Measurements from ENCODE around the gene DCHS1. TPM values are rescaled to one million over a fixed set of nuclear protein-coding genes. Genes with fewer than 3 reads are reported as not detected.

DCHS1 gene
- total RNA-seq, 1 donor from 2014 or later = 156 TPM

- H3K27me3 Mint-ChIP-seq (ENCODE audit: unreplicated experiment) = peaks cover 15% of the 10 kb centered on the region
- peak overlapping the region; percentile 79 for H3K4me3 Mint-ChIP-seq (ENCODE audit: unreplicated experiment)
- H3K9me3 Mint-ChIP-seq (ENCODE audit: unreplicated experiment) = no peaks in the 10 kb centered on the region
- DNase-seq (ENCODE audit: low spot score) = no peak
- TF ChIP-seq CTCF (IDR thresholded peaks at IDR 0.05; ENCODE audit: unreplicated experiment) = no peak
- H3K4me1 Mint-ChIP-seq (ENCODE audit: unreplicated experiment) = peaks cover 5% of the 10 kb centered on the region
- H3K27ac Mint-ChIP-seq (ENCODE audit: unreplicated experiment) = no peak overlapping the region
- peaks cover 54% of the 10 kb centered on the region for H3K36me3 Mint-ChIP-seq (ENCODE audit: low read depth, unreplicated experiment)
Observed at GRCh38 chr11:6631361-6631890, 24.2 kb downstream of the DCHS1 start.

GRCh38 chr11:6630632-6631291 is 24.8 kb downstream of the DCHS1 start:
- H3K27ac Mint-ChIP-seq (ENCODE audit: unreplicated experiment) = no peak overlapping the region
- no peak for DNase-seq (ENCODE audit: low spot score)
- TF ChIP-seq CTCF (IDR thresholded peaks at IDR 0.05; ENCODE audit: unreplicated experiment) = no peak
- peaks cover 7% of the 10 kb centered on the region for H3K4me1 Mint-ChIP-seq (ENCODE audit: unreplicated experiment)
- peak overlapping the region; percentile 47 for H3K4me3 Mint-ChIP-seq (ENCODE audit: unreplicated experiment)
- H3K36me3 Mint-ChIP-seq (ENCODE audit: low read depth, unreplicated experiment) = peaks cover 56% of the 10 kb centered on the region
- no peaks in the 10 kb centered on the region for H3K9me3 Mint-ChIP-seq (ENCODE audit: unreplicated experiment)
- H3K27me3 Mint-ChIP-seq (ENCODE audit: unreplicated experiment) = peaks cover 15% of the 10 kb centered on the region

GRCh38 chr11:6629892-6630631 is 25.5 kb downstream of the DCHS1 start:
- Mint-ChIP-seq H3K4me1 (ENCODE audit: unreplicated experiment) (peaks cover 7% of the 10 kb centered on the region), H3K36me3 (ENCODE audit: low read depth, unreplicated experiment) (peaks cover 56% of the 10 kb centered on the region), H3K4me3 (ENCODE audit: unreplicated experiment) (no peak overlapping the region), H3K9me3 (ENCODE audit: unreplicated experiment) (no peaks in the 10 kb centered on the region), H3K27me3 (ENCODE audit: unreplicated experiment) (peaks cover 16% of the 10 kb centered on the region), H3K27ac (ENCODE audit: unreplicated experiment) (no peak overlapping the region)
- TF ChIP-seq CTCF (IDR thresholded peaks at IDR 0.05; ENCODE audit: unreplicated experiment) = no peak
- DNase-seq (ENCODE audit: low spot score) = no peak

- Mint-ChIP-seq H3K4me3 (ENCODE audit: unreplicated experiment) (no peak overlapping the region), H3K9me3 (ENCODE audit: unreplicated experiment) (no peaks in the 10 kb centered on the region), H3K36me3 (ENCODE audit: low read depth, unreplicated experiment) (peaks cover 57% of the 10 kb centered on the region), H3K27ac (ENCODE audit: unreplicated experiment) (no peak overlapping the region), H3K4me1 (ENCODE audit: unreplicated experiment) (peaks cover 7% of the 10 kb centered on the region), H3K27me3 (ENCODE audit: unreplicated experiment) (peaks cover 16% of the 10 kb centered on the region)
- no peak for TF ChIP-seq CTCF (IDR thresholded peaks at IDR 0.05; ENCODE audit: unreplicated experiment)
- DNase-seq (ENCODE audit: low spot score) = no peak
Observed at GRCh38 chr11:6629573-6629891, 26.1 kb downstream of the DCHS1 start.

GRCh38 chr11:6628526-6628925 is 27.1 kb downstream of the DCHS1 start:
- H3K27me3 Mint-ChIP-seq (ENCODE audit: unreplicated experiment) = peaks cover 16% of the 10 kb centered on the region
- peak overlapping the region; percentile 52 for H3K4me3 Mint-ChIP-seq (ENCODE audit: unreplicated experiment)
- no peak for TF ChIP-seq CTCF (IDR thresholded peaks at IDR 0.05; ENCODE audit: unreplicated experiment)
- DNase-seq (ENCODE audit: low spot score) = no peak
- no peak overlapping the region for H3K27ac Mint-ChIP-seq (ENCODE audit: unreplicated experiment)
- no peaks in the 10 kb centered on the region for H3K9me3 Mint-ChIP-seq (ENCODE audit: unreplicated experiment)
- H3K4me1 Mint-ChIP-seq (ENCODE audit: unreplicated experiment) = peaks cover 7% of the 10 kb centered on the region
- H3K36me3 Mint-ChIP-seq (ENCODE audit: low read depth, unreplicated experiment) = peaks cover 62% of the 10 kb centered on the region

Measured in endothelial cell (in vitro differentiated cells).